ENCODE measurements around the gene GPANK1. TPM values are rescaled to one million over a fixed set of nuclear protein-coding genes. Genes with fewer than 3 reads are reported as not detected.
A peak's percentile ranks its signal among the peaks of the same experiment; 100 is the strongest.

The GPANK1 gene
- total RNA-seq, 2 donors from 2014 or later: 16.1 to 21.3 TPM

DNA sequence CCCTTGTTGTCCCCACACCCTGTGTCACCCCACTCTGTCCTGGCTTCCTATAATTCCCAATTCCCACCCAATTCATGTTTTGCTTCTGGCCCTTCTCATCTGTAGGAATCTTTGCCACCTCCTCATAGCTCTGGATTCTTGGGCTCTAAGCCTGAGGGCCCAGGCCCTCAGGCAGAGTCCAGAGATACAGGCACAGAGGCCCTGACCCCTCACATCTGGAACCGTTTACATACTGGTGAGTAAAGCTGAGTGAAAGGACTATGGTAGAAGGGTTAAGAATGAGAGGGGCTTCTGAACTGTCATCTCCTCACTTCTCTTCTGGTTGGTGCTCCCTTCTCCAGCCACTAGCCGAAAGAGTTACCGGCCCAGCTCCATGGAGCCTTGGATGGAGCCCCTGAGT lies 30.7 kb downstream of the GPANK1 start:
- DNase-seq: no peak
- Histone ChIP-seq H3K4me1 (ENCODE audit: control insufficient read depth, insufficient read depth, low read length) (no peaks in the 10 kb centered on the region), H3K27me3 (ENCODE audit: control insufficient read depth, insufficient read depth, low read length, poor library complexity, severe bottlenecking) (no peaks in the 10 kb centered on the region), H3K4me3 (ENCODE audit: low read length) (no peak overlapping the region), H3K9me3 (ENCODE audit: control insufficient read depth, low read length) (no peaks in the 10 kb centered on the region), H3K9ac (ENCODE audit: extremely low read depth, low read length, poor library complexity, severe bottlenecking) (no peak overlapping the region), H3K36me3 (ENCODE audit: control insufficient read depth, insufficient read depth, low read length) (peaks cover 93% of the 10 kb centered on the region), H3K27ac (ENCODE audit: low read depth, low read length) (no peak overlapping the region)
- TF ChIP-seq, protein P1, sequence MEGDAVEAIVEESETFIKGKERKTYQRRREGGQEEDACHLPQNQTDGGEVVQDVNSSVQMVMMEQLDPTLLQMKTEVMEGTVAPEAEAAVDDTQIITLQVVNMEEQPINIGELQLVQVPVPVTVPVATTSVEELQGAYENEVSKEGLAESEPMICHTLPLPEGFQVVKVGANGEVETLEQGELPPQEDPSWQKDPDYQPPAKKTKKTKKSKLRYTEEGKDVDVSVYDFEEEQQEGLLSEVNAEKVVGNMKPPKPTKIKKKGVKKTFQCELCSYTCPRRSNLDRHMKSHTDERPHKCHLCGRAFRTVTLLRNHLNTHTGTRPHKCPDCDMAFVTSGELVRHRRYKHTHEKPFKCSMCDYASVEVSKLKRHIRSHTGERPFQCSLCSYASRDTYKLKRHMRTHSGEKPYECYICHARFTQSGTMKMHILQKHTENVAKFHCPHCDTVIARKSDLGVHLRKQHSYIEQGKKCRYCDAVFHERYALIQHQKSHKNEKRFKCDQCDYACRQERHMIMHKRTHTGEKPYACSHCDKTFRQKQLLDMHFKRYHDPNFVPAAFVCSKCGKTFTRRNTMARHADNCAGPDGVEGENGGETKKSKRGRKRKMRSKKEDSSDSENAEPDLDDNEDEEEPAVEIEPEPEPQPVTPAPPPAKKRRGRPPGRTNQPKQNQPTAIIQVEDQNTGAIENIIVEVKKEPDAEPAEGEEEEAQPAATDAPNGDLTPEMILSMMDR (conservative IDR thresholded peaks at IDR 0.05): no peak
- H3K27ac Mint-ChIP-seq: peak overlapping the region; percentile 66
- peaks cover 86% of the 10 kb centered on the region for H3K36me3 Mint-ChIP-seq (ENCODE audit: low read depth)
- WGBS, 2 experiments (ENCODE audit: insufficient coverage in 1 of 2, insufficient read length in 1 of 2): 92% methylated on average over 3 of the region's 3 CpGs; no CpG with 5 or more reads in 1 of the 2 experiments
- no peak overlapping the region for H3K4me3 Mint-ChIP-seq
- no peaks in the 10 kb centered on the region for H3K9me3 Mint-ChIP-seq
- no peaks in the 10 kb centered on the region for H3K4me1 Mint-ChIP-seq
- no peaks in the 10 kb centered on the region for H3K27me3 Mint-ChIP-seq (ENCODE audit: insufficient read depth)

DNA sequence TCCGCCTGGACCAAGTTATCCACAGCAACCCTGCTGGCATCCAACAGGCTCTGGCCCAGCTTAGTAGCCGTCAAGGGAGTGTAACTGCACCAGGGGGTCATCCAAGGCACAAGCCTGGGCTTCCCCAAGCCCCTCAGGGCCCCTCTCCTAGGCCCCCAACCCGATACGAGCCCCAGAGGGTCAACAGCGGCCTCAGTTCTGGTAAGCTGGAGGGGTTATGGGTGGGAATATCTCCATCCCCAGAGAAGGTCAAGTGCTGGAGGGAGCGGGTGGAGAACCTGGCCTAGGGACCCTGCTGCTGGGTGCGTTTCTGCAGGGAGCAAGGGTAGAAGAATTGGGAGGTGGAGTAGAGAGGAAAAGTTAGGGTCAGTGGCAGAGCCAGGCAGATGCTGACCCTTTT lies 31.4 kb downstream of the GPANK1 start:
- Histone ChIP-seq H3K27me3 (ENCODE audit: control insufficient read depth, insufficient read depth, low read length, poor library complexity, severe bottlenecking) (no peaks in the 10 kb centered on the region), H3K4me3 (ENCODE audit: low read length) (no peak overlapping the region), H3K27ac (ENCODE audit: low read depth, low read length) (no peak overlapping the region), H3K36me3 (ENCODE audit: control insufficient read depth, insufficient read depth, low read length) (peaks cover 93% of the 10 kb centered on the region), H3K9ac (ENCODE audit: extremely low read depth, low read length, poor library complexity, severe bottlenecking) (no peak overlapping the region), H3K9me3 (ENCODE audit: control insufficient read depth, low read length) (no peaks in the 10 kb centered on the region), H3K4me1 (ENCODE audit: control insufficient read depth, insufficient read depth, low read length) (no peaks in the 10 kb centered on the region)
- H3K9me3 Mint-ChIP-seq: no peaks in the 10 kb centered on the region
- no peaks in the 10 kb centered on the region for H3K4me1 Mint-ChIP-seq
- no peak for DNase-seq
- no peaks in the 10 kb centered on the region for H3K27me3 Mint-ChIP-seq (ENCODE audit: insufficient read depth)
- WGBS, 2 experiments (ENCODE audit: insufficient coverage in 1 of 2, insufficient read length in 1 of 2): 83 to 97% methylated on average over 1 to 7 of the region's 7 CpGs
- no peak overlapping the region for H3K4me3 Mint-ChIP-seq
- no peak overlapping the region for H3K27ac Mint-ChIP-seq
- H3K36me3 Mint-ChIP-seq (ENCODE audit: low read depth): peaks cover 88% of the 10 kb centered on the region
- TF ChIP-seq, protein P1 (conservative IDR thresholded peaks at IDR 0.05): no peak

DNA sequence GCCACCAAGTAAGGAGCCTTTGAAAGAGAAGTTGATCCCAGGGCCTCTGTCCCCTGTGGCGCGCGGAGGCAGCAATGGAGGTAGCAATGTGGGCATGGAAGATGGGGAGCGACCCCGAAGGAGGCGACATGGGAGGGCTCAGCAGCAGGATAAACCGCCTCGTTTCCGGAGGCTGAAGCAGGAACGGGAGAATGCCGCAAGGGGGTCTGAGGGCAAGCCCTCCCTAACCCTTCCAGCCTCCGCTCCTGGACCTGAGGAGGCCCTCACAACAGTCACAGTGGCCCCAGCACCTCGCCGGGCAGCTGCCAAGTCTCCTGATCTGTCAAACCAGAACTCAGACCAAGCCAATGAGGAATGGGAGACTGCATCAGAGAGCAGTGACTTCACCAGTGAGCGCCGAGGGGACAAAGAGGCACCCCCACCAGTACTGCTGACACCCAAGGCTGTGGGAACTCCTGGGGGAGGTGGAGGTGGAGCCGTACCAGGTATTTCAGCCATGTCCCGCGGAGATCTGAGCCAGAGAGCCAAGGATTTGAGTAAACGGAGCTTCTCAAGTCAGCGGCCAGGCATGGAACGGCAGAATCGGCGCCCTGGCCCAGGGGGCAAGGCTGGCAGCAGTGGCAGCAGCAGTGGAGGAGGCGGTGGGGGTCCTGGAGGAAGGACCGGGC lies 32.4 kb downstream of the GPANK1 start:
- Mint-ChIP-seq H3K27me3 (ENCODE audit: insufficient read depth) (no peaks in the 10 kb centered on the region), H3K4me3 (no peak overlapping the region), H3K9me3 (no peaks in the 10 kb centered on the region), H3K36me3 (ENCODE audit: low read depth) (peaks cover 92% of the 10 kb centered on the region), H3K4me1 (no peaks in the 10 kb centered on the region), H3K27ac (peak overlapping the region; percentile 44)
- Histone ChIP-seq H3K27ac (ENCODE audit: low read depth, low read length) (peak overlapping the region; percentile 24), H3K27me3 (ENCODE audit: control insufficient read depth, insufficient read depth, low read length, poor library complexity, severe bottlenecking) (no peaks in the 10 kb centered on the region), H3K9ac (ENCODE audit: extremely low read depth, low read length, poor library complexity, severe bottlenecking) (no peak overlapping the region), H3K4me3 (ENCODE audit: low read length) (no peak overlapping the region), H3K36me3 (ENCODE audit: control insufficient read depth, insufficient read depth, low read length) (peaks cover 95% of the 10 kb centered on the region), H3K4me1 (ENCODE audit: control insufficient read depth, insufficient read depth, low read length) (no peaks in the 10 kb centered on the region), H3K9me3 (ENCODE audit: control insufficient read depth, low read length) (no peaks in the 10 kb centered on the region)
- TF ChIP-seq, protein P1 (conservative IDR thresholded peaks at IDR 0.05): no peak
- no peak for DNase-seq
- 93 to 96% methylated on average over 15 to 26 of the region's 26 CpGs for WGBS, 2 experiments (ENCODE audit: insufficient coverage in 1 of 2, insufficient read length in 1 of 2)

Data from endodermal cell (in vitro differentiated cells).